HG03280 (cell line): ENCODE data around the gene PRTFDC1.
A peak's percentile ranks its signal among the peaks of the same experiment; 100 is the strongest.
"Not testable (repeated sequence)": the region's sequence is repeated elsewhere in the genome, so short reads cannot be mapped to it uniquely, and the experiment has no call there.

Experiments used
- ATAC-seq: cut with Tn5 transposase; IDR thresholded peaks from one replicate; pipeline ENCODE4 v1.9.1; 2021; ENCODE audit warnings: mild to moderate bottlenecking, moderate library complexity; ENCODE audit not compliant: unreplicated experiment

Gene PRTFDC1

DNA sequence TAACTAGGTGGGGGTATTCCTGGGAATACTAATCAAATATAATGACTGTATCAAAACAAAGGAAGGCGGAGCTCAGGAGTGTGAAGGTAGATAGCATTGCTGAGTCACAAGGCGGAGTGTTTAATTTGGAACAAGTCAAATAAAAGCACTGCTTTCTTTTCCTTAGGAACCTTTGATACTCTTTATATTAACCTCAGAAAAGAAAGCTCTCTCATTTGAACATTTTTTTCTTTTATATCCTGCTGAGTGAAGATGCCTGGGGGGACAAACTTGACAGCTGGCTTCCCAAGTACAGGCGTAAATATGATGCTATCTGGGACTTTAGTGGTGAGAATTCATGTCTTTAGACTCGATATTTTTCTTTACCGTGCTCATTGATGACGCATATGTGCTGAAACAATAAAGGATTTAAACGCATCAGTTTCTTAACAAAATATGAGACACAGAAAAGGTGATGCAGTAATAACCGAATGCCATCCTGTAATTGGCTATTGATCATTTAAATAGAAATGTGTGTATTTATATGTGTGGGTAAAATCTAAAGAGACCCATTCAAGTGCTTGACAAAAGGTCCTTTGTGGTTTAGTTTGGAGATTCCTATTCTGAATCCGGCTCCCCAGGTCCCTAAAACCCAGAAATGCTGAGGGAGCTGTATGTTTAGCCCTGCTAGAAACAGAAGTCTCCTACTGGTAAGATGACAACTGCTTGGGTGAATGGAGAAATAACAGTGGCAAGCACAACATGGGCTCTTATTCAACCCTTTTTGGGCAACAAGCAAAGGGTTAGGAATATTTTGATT, 102.7 kb downstream of the PRTFDC1 start:
- ATAC-seq: no peak

- no peak for ATAC-seq
Measured at GRCh38 chr10:24849051-24849450, 103.4 kb downstream of the PRTFDC1 start.

- ATAC-seq: no peak
Measured at GRCh38 chr10:24848195-24848594, 104.2 kb downstream of the PRTFDC1 start.

- ATAC-seq: no peak
Measured at GRCh38 chr10:24847112-24848070, 105.0 kb downstream of the PRTFDC1 start.

- ATAC-seq: no peak
Measured at GRCh38 chr10:24844742-24845141, 107.7 kb downstream of the PRTFDC1 start.

GRCh38 chr10:24843256-24843655, 109.2 kb downstream of the PRTFDC1 start:
- ATAC-seq: no peak

DNA sequence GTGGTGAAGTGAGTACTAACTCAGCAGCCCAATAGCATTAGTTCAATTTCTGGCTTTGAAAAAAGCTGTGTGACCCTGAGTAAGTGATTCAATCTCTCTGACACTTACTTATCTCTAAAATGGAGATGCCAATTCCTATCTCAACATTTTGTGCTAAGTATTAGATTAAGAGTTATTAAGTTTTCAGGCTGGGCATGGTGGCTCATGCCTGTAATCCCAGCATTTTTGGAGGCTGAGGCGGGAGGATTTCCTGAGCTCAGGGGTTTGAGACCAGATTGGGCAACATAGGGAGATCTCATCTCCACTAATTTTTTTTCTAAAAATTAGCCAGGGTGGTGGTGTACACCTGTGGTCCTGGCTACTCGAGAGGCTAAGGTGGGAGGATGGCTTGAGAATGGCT, 109.5 kb downstream of the PRTFDC1 start:
- ATAC-seq: no peak

- no peak for ATAC-seq
Measured at GRCh38 chr10:24841530-24841929, 110.9 kb downstream of the PRTFDC1 start.

GRCh38 chr10:24840784-24841183, 111.6 kb downstream of the PRTFDC1 start:
- ATAC-seq: no peak

DNA sequence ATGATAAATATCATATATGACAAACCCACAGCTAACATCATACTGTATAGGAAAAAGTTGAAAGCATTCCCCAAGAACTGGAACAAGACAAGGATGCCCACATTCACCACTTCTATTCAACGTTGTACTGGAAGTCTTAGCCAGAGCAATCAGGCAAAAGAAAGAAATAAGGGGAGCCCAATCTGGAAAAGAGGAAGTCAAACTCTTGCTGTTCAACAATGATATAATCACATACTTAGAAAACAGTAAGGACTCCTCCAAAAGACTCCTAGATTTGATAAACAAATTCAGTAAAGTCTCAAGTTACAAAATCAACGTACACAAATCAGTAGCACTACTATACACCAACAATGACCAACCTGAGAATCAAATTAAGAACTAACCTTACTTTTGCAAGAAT, 114.6 kb downstream of the PRTFDC1 start:
- not testable (repeated sequence) for ATAC-seq

- no peak for ATAC-seq
Measured at GRCh38 chr10:24834869-24835268, 117.5 kb downstream of the PRTFDC1 start.

DNA sequence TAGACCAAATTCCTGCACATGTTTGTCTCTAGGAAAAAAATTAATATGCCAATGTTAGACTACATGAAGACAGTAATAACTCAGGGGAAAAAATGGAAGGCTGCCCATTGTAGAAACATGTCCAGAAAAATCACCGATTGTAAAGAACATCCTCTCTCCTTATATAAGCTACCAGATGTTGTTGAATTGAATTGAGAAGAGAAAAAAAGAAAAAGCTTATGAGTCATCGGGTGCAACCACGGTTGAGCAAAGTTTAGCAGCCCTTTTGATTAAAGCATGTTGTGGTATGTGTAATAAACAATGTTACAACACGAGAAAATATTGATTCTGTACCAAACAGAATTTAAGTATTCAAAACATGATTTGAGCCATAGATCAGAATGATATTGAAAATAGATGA, 126.4 kb downstream of the PRTFDC1 start:
- ATAC-seq: no peak

GRCh38 chr10:24825551-24825950, 126.9 kb downstream of the PRTFDC1 start:
- ATAC-seq: no peak

- no peak for ATAC-seq
Measured at GRCh38 chr10:24824536-24824935, 127.9 kb downstream of the PRTFDC1 start.

DNA sequence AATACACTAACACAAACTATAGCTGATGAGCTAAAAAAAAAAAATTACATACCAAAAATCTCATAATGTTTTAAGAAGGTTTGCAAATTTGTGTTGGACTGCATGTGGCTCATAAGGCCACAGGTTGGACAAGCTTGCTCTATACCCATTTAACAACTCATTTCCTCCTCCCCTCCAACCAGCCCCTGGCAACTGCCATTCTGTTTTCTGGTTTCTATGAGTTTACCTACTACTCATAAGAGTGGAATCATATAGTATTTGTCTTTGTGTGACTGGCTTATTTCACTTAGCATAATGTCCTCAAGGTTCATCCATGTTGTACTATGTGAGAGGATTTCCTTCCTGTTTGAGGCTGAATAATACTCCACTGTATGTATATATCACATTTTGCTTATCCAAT, 128.3 kb downstream of the PRTFDC1 start:
- no peak for ATAC-seq

DNA sequence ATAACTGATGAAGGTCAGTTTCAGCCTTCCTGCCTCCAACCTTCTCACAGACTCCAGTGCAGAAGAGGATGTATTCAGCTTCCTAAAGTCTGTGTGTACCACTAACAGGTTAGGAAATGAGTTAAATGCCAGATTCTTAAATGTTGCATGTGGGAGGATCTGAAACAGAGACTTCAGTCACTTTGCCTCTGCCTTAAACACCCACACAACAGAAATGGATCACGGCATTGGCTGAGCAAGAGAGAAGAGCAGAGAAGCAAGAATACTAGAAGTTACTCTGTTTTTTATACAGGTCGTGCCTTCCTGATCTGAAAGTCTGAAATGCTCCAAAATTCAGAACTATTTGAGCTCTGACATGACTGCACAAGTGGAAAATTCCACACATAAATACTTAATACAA, 129.8 kb downstream of the PRTFDC1 start:
- peak; percentile 67 for ATAC-seq

- no peak for ATAC-seq
Measured at GRCh38 chr10:24821986-24822385, 130.4 kb downstream of the PRTFDC1 start.

- ATAC-seq: no peak
Measured at GRCh38 chr10:24816868-24817396, 135.5 kb downstream of the PRTFDC1 start.

DNA sequence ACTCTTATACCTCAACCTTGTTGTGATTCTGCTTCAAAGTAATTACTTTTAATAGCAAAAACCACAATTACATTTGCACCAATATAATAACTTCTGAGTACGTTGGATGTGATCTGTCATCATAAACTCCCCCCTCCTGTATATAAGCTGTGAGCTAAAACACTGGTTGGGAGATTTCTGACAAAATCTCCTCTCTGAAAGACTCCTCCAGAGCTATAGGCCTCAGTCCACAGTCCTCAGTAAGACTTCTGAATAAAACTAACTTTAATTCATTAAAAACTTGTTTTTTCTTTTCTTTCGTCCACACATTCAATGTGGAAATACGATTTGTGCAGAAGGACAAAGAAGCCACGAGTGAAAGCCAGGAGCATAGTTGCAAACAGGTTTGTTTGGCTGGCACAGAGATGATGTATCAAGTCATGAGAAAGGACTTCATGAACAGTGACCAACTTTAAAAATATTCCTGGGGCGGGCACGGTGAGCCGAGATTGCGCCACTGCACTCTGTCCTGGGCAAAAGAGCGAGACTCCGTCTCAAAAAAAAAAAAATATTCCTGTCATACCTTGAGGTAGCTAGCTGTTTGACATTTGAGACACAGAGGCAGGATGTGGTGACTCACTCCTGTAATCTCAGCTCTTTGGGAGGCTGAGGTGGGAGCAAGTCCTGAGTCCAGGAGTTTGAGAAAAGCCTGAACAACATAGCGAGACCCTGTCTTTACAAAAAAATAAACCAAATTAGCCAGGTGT, 137.7 kb downstream of the PRTFDC1 start:
- no peak for ATAC-seq

- no peak for ATAC-seq
Measured at GRCh38 chr10:24813856-24814255, 138.6 kb downstream of the PRTFDC1 start.

DNA sequence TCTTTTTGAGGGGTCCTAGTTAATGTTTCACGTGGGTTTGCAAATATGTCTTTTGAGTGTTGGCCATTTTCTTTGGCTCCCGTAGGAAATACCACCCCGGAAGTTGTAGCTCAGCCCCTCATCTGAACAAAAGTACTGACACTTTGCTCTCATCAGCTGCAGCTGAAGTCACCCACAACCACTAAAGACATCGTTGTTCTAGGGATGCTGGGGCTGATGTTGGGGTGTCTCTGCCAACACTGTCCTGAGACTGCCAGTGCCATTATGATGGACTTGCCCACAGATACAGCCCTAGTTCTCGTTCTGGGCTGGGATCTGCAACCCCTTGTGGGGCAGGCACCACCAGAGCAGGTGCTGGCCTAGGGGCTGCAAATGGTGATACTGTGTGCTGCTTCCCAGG, 146.1 kb downstream of the PRTFDC1 start:
- no peak for ATAC-seq
